ENCODE results near the gene BMPR1B. TPM values are rescaled to one million over a fixed set of nuclear protein-coding genes. Genes with fewer than 3 reads are reported as not detected.

BMPR1B gene
- total RNA-seq, 1 experiment from 2014 or later, result not detected

DNA sequence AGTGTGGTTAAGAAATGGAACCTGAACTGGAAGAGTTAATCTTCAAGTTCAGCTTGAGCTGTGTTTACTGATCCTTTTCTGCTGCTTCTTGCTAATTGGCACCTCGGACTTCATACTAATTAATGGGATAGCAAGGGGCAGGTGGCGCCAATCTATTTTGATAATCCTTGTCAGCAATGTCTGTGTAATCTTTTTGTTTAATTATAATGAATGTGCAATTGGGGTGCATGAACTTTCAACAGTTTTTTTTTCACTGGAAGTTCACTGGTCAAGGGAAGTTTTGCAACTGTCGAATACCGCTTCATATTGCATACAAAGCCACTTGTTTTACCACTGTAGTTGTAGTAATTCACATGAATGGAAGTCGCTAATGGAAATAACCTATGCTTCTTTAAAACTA lies 261.0 kb downstream of the BMPR1B start:
- Histone ChIP-seq H3K4me1 (ENCODE audit: control insufficient read depth in 1 of 2, insufficient read depth in 2 of 2, low read length in 2 of 2) (no peaks in the 10 kb centered on the region), H4K20me1 (ENCODE audit: insufficient read depth) (no peaks in the 10 kb centered on the region), H3K27me3 (ENCODE audit: insufficient read depth, low read length) (no peaks in the 10 kb centered on the region), H3K4me3 (replicated peaks in 1 of 2; ENCODE audit: low read depth in 1 of 2, low read length in 2 of 2) (no peak overlapping the region), H3K79me2 (ENCODE audit: insufficient read depth, low read length) (no peaks in the 10 kb centered on the region), H3K36me3 (ENCODE audit: control insufficient read depth in 1 of 2, insufficient read depth in 2 of 2, low read length in 2 of 2) (no peaks in the 10 kb centered on the region), H3K27ac (ENCODE audit: low read depth, low read length) (no peak overlapping the region), H3K9me2 (ENCODE audit: insufficient read depth) (no peaks in the 10 kb centered on the region), H2AFZ (ENCODE audit: low read depth, low read length, poor library complexity, severe bottlenecking) (no peak overlapping the region), H3K4me2 (ENCODE audit: low read length) (no peak overlapping the region), H3K9me3 (ENCODE audit: control insufficient read depth in 1 of 2, insufficient read depth in 1 of 2, low read depth in 1 of 2, low read length in 2 of 2) (no peaks in the 10 kb centered on the region), H3K9ac (ENCODE audit: low read length) (no peak overlapping the region)
- ATAC-seq, result no peak
- no peak for TF ChIP-seq SRF (IDR thresholded peaks at IDR 0.05; ENCODE audit: low read depth)
- TF ChIP-seq SIN3A (IDR thresholded peaks at IDR 0.05; ENCODE audit: low read depth), result no peak
- TF ChIP-seq EGR1 (IDR thresholded peaks at IDR 0.05; ENCODE audit: low read depth), result no peak
- TF ChIP-seq, protein P1, sequence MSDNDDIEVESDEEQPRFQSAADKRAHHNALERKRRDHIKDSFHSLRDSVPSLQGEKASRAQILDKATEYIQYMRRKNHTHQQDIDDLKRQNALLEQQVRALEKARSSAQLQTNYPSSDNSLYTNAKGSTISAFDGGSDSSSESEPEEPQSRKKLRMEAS (IDR thresholded peaks at IDR 0.05), result no peak
- TF ChIP-seq CEBPB (IDR thresholded peaks at IDR 0.05; ENCODE audit: low read depth), result no peak
- no peak for TF ChIP-seq FOSL1 (IDR thresholded peaks at IDR 0.05; ENCODE audit: low read depth)
- no peak for TF ChIP-seq ZFX (IDR thresholded peaks at IDR 0.05)
- no peak for TF ChIP-seq JUND (IDR thresholded peaks at IDR 0.05)
- TF ChIP-seq ELF1 (IDR thresholded peaks at IDR 0.05; ENCODE audit: borderline replicate concordance, low read depth), result no peak
- no peak for TF ChIP-seq ZNF274 (IDR thresholded peaks at IDR 0.05; ENCODE audit: low read depth, low read length)
- TF ChIP-seq, protein P2, sequence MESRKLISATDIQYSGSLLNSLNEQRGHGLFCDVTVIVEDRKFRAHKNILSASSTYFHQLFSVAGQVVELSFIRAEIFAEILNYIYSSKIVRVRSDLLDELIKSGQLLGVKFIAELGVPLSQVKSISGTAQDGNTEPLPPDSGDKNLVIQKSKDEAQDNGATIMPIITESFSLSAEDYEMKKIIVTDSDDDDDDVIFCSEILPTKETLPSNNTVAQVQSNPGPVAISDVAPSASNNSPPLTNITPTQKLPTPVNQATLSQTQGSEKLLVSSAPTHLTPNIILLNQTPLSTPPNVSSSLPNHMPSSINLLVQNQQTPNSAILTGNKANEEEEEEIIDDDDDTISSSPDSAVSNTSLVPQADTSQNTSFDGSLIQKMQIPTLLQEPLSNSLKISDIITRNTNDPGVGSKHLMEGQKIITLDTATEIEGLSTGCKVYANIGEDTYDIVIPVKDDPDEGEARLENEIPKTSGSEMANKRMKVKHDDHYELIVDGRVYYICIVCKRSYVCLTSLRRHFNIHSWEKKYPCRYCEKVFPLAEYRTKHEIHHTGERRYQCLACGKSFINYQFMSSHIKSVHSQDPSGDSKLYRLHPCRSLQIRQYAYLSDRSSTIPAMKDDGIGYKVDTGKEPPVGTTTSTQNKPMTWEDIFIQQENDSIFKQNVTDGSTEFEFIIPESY (IDR thresholded peaks at IDR 0.05; ENCODE audit: extremely low read depth, insufficient replicate concordance, low read length), result no peak
- TF ChIP-seq TCF7L2 (IDR thresholded peaks at IDR 0.05; ENCODE audit: borderline replicate concordance, extremely low read depth, insufficient read depth, insufficient read length), result no peak
- no peak for TF ChIP-seq POLR2AphosphoS5 (IDR thresholded peaks at IDR 0.05; ENCODE audit: low read depth, low read length)
- TF ChIP-seq RAD21 (IDR thresholded peaks at IDR 0.05; ENCODE audit: low read depth), result no peak
- TF ChIP-seq YY1 (IDR thresholded peaks at IDR 0.05; ENCODE audit: extremely low read depth, insufficient replicate concordance, low read depth, low read length), result no peak
- POLR2A ChIA-PET, result no interaction called here
- intact Hi-C loops (cut with micrococcal nuclease), result no loop called here
- no peak for DNase-seq (ENCODE audit: low read depth, low spot score)
- BruUV-seq (replicated peaks), result no TSS peak
- CTCF ChIA-PET, result interaction anchor here (1.2 kb wide), 1 partner anchor 262 kb away, joined by 3 read pairs; no protein-coding TSS in a partner anchor
- RAD21 ChIA-PET (ENCODE audit: low non-redundant PET in 1 of 2, low total read pairs in 2 of 2, uncharacterized antibody in 2 of 2, unreplicated experiment in 2 of 2), result no interaction called here

Measured in HCT116 (cell line).